HepG2 (cell line): Measurements from ENCODE around the gene PLCXD1. TPM values are rescaled to one million over a fixed set of nuclear protein-coding genes. Genes with fewer than 3 reads are reported as not detected.
"Not testable (repeated sequence)": the region's sequence is repeated elsewhere in the genome, so short reads cannot be mapped to it uniquely, and the experiment has no call there.

Experiments
- ATAC-seq: fragments of 200-7000 bp; cut with Tn5 transposase; 3 replicates; pipeline ENCODE4 v1.9.1; 2020; ENCODE audit warnings: mild to moderate bottlenecking, moderate library complexity
- BruUV-seq: library from RNA; stranded (reverse); fragments of 400-500 nt; replicated peaks from 2 replicates; lab custom pipeline; 2021; lab: Mats Ljungman, UMichigan
- CTCF ChIA-PET: fragments of 300-600 bp; formaldehyde crosslinking; extraction: SDS; loops from one replicate; lab custom pipeline; 2021; ENCODE audit warnings: low total read pairs, inconsistent platforms, low intra/inter-chr PET ratio; lab: Yijun Ruan, JAX
- POLR2A ChIA-PET: fragments of 350-600 bp; sonication (Branson Sonifier 250); formaldehyde crosslinking; loops from one replicate; lab custom pipeline; 2020; ENCODE audit warnings: antibody characterized with exemption, inconsistent platforms; lab: Yijun Ruan, JAX
- DNase-seq: peaks from one replicate; pipeline ENCODE4 v3.0.0-alpha.2; 2015; ENCODE audit warnings: low spot score
- FAIRE-seq: peaks from 3 replicates; lab custom pipeline; 2011; peaks lifted over from hg19 to GRCh38; lab: Jason Lieb, UNC
- H2AFZ ChIP-seq: one replicate; pipeline ENCODE4 v1.6.1; 2011; ENCODE audit warnings: low read length, inconsistent platforms
- H3K27ac ChIP-seq: fragments of 300-600 bp; 3 replicates; pipeline ENCODE4 v1.8.0; 2011; ENCODE audit warnings: mixed run types, mild to moderate bottlenecking, mixed read lengths, low read length, inconsistent platforms; ENCODE audit not compliant: insufficient read depth; ENCODE audit errors: extremely low read length
- H3K27me3 ChIP-seq, 2 experiments: fragments of 200-600 bp in 1 of 2; 2 replicates in 1 of 2; 3 replicates in 1 of 2; pipeline versions ENCODE4 v1.6.0 to v1.8.0; 2011; ENCODE audit warnings: low read length in 2 of 2, mild to moderate bottlenecking in 2 of 2, moderate library complexity in 2 of 2, inconsistent platforms in 1 of 2; ENCODE audit not compliant: insufficient read depth in 2 of 2, control insufficient read depth in 1 of 2
- H3K36me3 ChIP-seq, 2 experiments: fragments of 200-600 bp in 1 of 2; replicated peaks in 1 of 2; 2 replicates in 1 of 2; 3 replicates in 1 of 2; pipeline versions ENCODE4 v1.5.1 to v1.8.0; 2011; ENCODE audit warnings: low read length in 2 of 2, inconsistent platforms in 1 of 2; ENCODE audit not compliant: insufficient read depth in 2 of 2, control insufficient read depth in 1 of 2
- H3K4me1 ChIP-seq: 2 replicates; pipeline ENCODE4 v1.5.1; 2012; ENCODE audit warnings: low read length, inconsistent platforms; ENCODE audit not compliant: insufficient read depth
- H3K4me2 ChIP-seq: 2 replicates; pipeline ENCODE4 v1.6.0; 2011; ENCODE audit warnings: low read depth, low read length, inconsistent platforms
- H3K4me3 ChIP-seq, 3 experiments: fragments of 200-600 bp in 1 of 3; sonication (generic), shearing (Covaris generic) in 1 of 3; replicated peaks in 1 of 3; 2 replicates each; pipeline ENCODE4 v1.5.1; 2011 to 2016; ENCODE audit warnings: low read length in 3 of 3, inconsistent platforms in 2 of 3, low read depth in 2 of 3, mild to moderate bottlenecking in 2 of 3, control low read depth in 1 of 3, mixed read lengths in 1 of 3; ENCODE audit not compliant: insufficient read depth in 1 of 3
- H3K79me2 ChIP-seq: one replicate; pipeline ENCODE4 v1.6.1; 2011; ENCODE audit warnings: low read length, inconsistent platforms; ENCODE audit not compliant: insufficient read depth
- H3K9ac ChIP-seq: 2 replicates; pipeline ENCODE4 v1.6.0; 2011; ENCODE audit warnings: mild to moderate bottlenecking, low read depth, low read length, inconsistent platforms; ENCODE audit not compliant: insufficient read depth
- H3K9me3 ChIP-seq: 2 replicates; pipeline ENCODE4 v1.5.1; 2012; ENCODE audit warnings: mild to moderate bottlenecking, low read length
- H4K20me1 ChIP-seq: 2 replicates; pipeline ENCODE4 v1.6.0; 2011; ENCODE audit warnings: inconsistent platforms, mild to moderate bottlenecking, low read length, moderate library complexity; ENCODE audit not compliant: insufficient read depth
- POGZ ChIP-seq: sonication (generic); formaldehyde crosslinking; IDR thresholded peaks from 2 replicates; pipeline ENCODE4 v1.4.0; 2020; ENCODE audit warnings: mild to moderate bottlenecking, missing genetic modification reagents
- ZSCAN25 ChIP-seq: sonication (generic); formaldehyde crosslinking; IDR thresholded peaks from 2 replicates; pipeline ENCODE4 v1.8.0; 2022; ENCODE audit warnings: mild to moderate bottlenecking, missing genetic modification reagents
- whole genome bisulfite sequencing: methylation state at CpG from one replicate; pipeline ENCODE4 v1.1.6; 2017; ENCODE audit warnings: low lambda C conversion rate; 5-methylcytosine and 5-hydroxymethylcytosine counted together
- in situ Hi-C: cut with HindIII; loops from 2 replicates; pipeline ENCODE4 v1.10.0; 2017; ENCODE audit warnings: low pct_unique_long_range_greater_than_20kb; ENCODE audit not compliant: extremely low pct_ligation_motif_present
- intact Hi-C: fragments of 100-400 bp; cut with micrococcal nuclease; formaldehyde crosslinking; loops from one replicate; pipeline ENCODE4 v1.10.0; 2022; ENCODE audit not compliant: unreplicated experiment
- polyA plus RNA-seq, 8 experiments: library from polyadenylated mRNA; depleted of rRNA in 3 of 8; stranded (reverse) in 7 of 8; unstranded in 1 of 8; fragments of >200 nt; fragmentation: Illumina TruSeq in 4 of 8; extraction: Trizol in 4 of 8; gene quantifications; 2 replicates each; pipeline versions ENCODE4 v1.2.1 to v1.2.3, GENCODE V29; 2011 to 2016; ENCODE audit warnings: low read depth in 4 of 8, missing spikeins in 1 of 8, mixed read lengths in 1 of 8; ENCODE audit not compliant: insufficient read depth in 1 of 8
- total RNA-seq, 5 experiments: library from RNA; depleted of rRNA; stranded (reverse); fragments of >200 nt; fragmentation: Illumina TruSeq; extraction: Trizol; gene quantifications; 2 replicates each; pipeline ENCODE4 v1.2.3, GENCODE V29; 2016; ENCODE audit warnings: low read depth in 1 of 5
- TF ChIP-seq, protein P1 (sequence below): sonication (generic); formaldehyde crosslinking; conservative IDR thresholded peaks from 2 replicates; pipeline ENCODE4 v1.4.0; 2020; ENCODE audit warnings: mild to moderate bottlenecking, missing genetic modification reagents, moderate library complexity
- TF ChIP-seq, protein P2 (sequence below): sonication (generic); formaldehyde crosslinking; IDR thresholded peaks from 2 replicates; pipeline ENCODE4 v1.5.0; 2020; ENCODE audit warnings: mild to moderate bottlenecking, missing genetic modification reagents

PLCXD1 gene
- total and polyA plus RNA-seq, 2 of the 13 experiments (the other 11 are each of a cell fraction or from before 2014, with no cell fraction given) = 87.7 to 153 TPM

DNA sequence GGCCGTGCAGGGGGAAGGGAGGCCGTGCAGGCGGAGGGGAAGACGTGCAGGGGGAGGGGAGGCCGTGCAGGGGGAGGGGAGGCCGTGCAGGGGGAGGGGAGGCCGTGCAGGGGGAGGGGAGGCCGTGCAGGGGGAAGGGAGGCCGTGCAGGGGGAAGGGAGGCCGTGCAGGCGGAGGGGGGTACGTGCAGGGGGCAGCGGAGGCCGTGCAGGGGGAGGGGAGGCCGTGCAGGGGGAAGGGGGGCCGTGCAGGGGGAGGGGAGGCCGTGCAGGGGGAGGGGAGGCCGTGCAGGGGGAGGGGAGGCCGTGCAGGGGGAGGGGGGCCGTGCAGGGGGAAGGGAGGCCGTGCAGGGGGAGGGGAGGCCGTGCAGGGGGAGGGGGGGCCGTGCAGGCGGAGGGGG lies 459 bp upstream of the PLCXD1 start:
- H3K4me2 ChIP-seq, H3K9ac ChIP-seq, H3K27me3 ChIP-seq, DNase-seq, in situ Hi-C loops, H2AFZ ChIP-seq, FAIRE-seq, BruUV-seq, POLR2A ChIA-PET, ATAC-seq, H3K27ac ChIP-seq, H3K9me3 ChIP-seq, H3K4me3 ChIP-seq, CTCF ChIA-PET: not testable (repeated sequence)
- WGBS = 9% methylated on average over 19 of the region's 24 CpGs
- Histone ChIP-seq H4K20me1 (peaks cover 39% of the 10 kb centered on the region), H3K36me3 (peaks cover 18 to 34% of the 10 kb centered on the region in 2 experiments), H3K4me1 (peaks cover 45% of the 10 kb centered on the region), H3K79me2 (peaks cover 59% of the 10 kb centered on the region)
- intact Hi-C loops = loop anchor here (1.0 kb wide), 1 partner anchor 19 kb away; no protein-coding TSS in a partner anchor
- TF ChIP-seq, protein P1, sequence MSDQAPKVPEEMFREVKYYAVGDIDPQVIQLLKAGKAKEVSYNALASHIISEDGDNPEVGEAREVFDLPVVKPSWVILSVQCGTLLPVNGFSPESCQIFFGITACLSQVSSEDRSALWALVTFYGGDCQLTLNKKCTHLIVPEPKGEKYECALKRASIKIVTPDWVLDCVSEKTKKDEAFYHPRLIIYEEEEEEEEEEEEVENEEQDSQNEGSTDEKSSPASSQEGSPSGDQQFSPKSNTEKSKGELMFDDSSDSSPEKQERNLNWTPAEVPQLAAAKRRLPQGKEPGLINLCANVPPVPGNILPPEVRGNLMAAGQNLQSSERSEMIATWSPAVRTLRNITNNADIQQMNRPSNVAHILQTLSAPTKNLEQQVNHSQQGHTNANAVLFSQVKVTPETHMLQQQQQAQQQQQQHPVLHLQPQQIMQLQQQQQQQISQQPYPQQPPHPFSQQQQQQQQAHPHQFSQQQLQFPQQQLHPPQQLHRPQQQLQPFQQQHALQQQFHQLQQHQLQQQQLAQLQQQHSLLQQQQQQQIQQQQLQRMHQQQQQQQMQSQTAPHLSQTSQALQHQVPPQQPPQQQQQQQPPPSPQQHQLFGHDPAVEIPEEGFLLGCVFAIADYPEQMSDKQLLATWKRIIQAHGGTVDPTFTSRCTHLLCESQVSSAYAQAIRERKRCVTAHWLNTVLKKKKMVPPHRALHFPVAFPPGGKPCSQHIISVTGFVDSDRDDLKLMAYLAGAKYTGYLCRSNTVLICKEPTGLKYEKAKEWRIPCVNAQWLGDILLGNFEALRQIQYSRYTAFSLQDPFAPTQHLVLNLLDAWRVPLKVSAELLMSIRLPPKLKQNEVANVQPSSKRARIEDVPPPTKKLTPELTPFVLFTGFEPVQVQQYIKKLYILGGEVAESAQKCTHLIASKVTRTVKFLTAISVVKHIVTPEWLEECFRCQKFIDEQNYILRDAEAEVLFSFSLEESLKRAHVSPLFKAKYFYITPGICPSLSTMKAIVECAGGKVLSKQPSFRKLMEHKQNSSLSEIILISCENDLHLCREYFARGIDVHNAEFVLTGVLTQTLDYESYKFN (CRISPR knock-in tag) = 0 out of 2 replicates have a peak, but pooled peaks have one; percentile 0
- TF ChIP-seq POGZ (peak; percentile 10; the same call in 1 of the 2 replicates), ZSCAN25 (CRISPR knock-in tag) (peak; percentile 97)
- TF ChIP-seq, protein P2, sequence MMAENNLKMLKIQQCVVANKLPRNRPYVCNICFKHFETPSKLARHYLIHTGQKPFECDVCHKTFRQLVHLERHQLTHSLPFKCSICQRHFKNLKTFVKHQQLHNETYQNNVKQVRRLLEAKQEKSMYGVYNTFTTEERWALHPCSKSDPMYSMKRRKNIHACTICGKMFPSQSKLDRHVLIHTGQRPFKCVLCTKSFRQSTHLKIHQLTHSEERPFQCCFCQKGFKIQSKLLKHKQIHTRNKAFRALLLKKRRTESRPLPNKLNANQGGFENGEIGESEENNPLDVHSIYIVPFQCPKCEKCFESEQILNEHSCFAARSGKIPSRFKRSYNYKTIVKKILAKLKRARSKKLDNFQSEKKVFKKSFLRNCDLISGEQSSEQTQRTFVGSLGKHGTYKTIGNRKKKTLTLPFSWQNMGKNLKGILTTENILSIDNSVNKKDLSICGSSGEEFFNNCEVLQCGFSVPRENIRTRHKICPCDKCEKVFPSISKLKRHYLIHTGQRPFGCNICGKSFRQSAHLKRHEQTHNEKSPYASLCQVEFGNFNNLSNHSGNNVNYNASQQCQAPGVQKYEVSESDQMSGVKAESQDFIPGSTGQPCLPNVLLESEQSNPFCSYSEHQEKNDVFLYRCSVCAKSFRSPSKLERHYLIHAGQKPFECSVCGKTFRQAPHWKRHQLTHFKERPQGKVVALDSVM (CRISPR knock-in tag) = peak; percentile 56
